Skin epidermis (tissue), 12 donors: ENCODE data around the gene TENT5C.

Experiments
- H3K27ac ChIP-seq, 21 experiments: fragments of 200-600 bp; sonication (generic) in 11 of 21; one replicate each; pipeline ENCODE4 v1.5.0; 2020; ENCODE audit warnings: mild to moderate bottlenecking in 3 of 21, inconsistent platforms in 2 of 21, moderate library complexity in 2 of 21
- H3K4me3 ChIP-seq, 7 experiments: fragments of 200-600 bp; sonication (generic) in 2 of 7; one replicate each; pipeline ENCODE4 v1.5.0; 2020; ENCODE audit warnings: inconsistent platforms in 2 of 7, mild to moderate bottlenecking in 2 of 7, moderate library complexity in 1 of 7

Gene TENT5C

DNA sequence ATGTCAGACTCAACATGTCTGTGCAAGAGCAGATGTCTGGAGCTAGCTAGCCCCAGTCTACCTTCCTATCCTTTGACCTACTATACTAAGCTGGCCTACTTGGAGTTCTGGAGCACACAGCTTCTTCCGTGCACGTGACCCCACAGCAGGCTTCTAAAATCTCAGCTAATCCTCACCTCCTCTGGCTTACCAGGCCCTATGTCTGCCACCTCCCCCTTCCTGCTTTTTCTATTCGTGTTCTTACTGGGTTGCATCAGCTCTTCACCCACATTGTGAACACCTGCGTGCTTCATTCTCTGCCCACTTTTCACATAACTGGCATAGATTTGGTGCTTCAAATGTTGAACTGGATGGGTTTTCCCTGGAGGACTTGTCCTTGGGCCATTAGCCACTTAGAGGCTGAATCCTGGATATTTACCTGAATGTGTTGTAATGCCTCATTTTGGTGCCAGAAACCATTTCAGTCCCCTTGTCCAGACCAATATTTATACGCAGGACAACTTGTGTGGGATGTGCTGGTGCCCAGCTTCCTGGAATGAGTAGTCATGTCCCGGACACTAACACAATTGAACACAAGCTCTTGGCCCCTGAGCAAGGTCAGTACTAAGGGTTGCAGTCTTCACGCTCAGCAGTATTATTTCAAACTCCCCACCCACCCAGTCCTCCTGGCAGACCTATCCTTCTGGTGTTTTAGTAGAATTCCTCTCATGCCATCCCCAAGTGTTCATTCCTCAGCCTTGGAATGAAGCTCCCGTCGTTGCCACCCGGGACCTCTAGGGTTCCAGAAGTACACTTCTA lies 24.0 kb downstream of the TENT5C start:
- Histone ChIP-seq H3K4me3 (no peak overlapping the region), H3K27ac (no peak overlapping the region)

DNA sequence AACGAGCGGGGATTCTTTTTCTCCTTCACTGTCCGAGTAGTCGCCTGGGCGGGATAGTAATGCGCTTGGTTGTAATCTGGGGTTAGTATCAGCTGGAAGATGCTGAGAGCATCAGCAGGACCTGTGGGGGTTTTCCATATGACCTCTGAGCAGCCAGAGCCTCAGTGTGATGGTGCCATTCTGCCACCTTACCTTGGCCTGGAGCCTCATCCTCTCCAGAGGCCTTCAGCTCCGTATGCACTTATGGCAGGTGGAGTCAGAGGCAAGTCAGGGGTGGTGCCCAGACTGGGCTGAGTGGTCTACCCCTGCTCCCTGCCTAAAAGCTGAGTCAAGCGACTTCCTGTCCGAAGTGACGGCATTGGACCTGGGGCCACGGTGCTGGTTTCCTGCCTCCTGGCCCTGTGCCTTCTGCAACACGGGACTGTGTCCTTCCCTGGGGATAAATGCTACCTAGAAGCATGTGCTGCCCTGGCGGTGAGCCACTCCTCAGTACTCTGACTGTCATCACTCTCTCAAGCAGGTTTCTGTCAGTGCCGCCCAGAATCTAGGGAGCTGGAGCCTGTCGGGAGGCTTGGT lies 24.7 kb downstream of the TENT5C start:
- H3K27ac ChIP-seq: no peak overlapping the region

DNA sequence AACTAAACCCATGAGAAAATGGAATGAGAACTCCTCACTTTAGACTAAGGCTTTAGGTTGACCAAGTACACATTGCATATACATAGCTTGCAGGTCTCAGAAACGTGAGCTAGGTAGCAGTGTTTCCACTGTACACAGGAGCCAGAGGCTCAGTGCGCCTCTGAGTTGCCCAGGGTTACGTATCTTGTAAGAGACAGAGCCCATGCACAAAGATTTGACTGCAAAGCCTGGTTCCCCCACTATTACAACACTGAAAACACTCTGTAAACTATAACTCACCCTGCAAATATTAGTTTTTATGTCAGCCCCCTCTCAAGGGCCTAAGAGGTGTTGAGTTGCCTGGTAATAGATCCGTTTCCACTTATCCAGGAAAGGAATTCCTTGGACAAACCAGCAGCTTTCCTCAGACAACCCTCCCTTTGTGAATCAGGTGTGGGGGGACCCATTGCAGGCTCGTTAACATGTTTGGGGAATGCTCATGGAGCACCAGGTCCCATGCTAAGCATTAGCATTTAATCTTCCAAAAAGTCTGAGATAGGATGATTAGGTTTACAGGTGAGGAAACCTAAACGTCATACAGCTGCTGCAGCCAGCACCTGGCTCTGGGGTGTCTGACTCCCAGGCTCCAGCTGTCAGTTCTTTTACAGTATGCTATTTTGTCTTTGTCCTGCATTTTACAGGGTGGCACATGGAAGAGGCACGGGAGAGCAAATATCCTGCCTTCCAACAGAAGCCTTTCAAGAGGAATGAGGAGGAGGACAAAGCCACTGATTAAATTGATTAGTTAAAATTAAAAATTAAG lies 25.7 kb downstream of the TENT5C start:
- Histone ChIP-seq H3K27ac (no peak overlapping the region), H3K4me3 (no peak overlapping the region)

More for the DNA sequence above, 24.7 kb downstream of the TENT5C start:
- H3K4me3 ChIP-seq: no peak overlapping the region

DNA sequence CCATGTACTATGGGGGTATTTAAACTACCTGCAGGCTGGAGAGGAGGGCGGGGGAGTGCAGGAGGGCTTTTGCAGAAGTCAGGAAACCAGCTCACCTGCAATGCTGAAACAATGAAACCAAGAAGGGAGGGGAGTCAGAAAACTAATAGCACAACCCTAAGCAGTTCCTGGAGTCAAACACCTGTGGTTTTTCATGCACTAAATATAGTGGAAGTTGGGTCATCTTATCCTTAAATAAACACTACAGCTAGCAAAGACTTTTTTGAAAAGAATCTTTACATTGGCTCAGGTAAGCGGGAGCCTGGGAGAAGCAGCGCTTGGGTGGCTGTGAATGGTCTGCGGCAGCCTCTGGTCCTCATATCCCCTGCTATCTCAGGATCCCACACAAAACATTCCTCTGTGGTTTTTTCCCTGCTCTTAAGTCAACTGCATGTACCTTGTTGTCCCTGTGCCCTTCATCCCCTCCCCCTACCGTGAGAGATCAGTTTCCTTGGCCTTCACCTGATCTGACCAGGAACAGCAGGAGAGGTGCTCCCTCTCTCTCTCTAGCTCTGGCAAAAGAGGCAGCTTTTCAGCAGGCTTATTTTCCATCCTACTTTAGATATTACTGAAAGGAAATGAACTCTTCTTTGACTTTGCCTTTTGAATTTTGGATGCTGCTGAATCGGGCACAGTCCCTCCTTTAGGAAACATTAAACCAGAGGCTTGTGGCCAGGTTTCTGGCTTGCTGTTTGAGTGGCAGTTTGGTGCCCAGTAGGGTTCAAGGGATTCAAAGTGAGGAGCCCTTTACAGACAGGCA lies 26.6 kb downstream of the TENT5C start:
- Histone ChIP-seq H3K27ac (peak overlapping the region in 1 of 21 experiments; percentile 49), H3K4me3 (no peak overlapping the region)

DNA sequence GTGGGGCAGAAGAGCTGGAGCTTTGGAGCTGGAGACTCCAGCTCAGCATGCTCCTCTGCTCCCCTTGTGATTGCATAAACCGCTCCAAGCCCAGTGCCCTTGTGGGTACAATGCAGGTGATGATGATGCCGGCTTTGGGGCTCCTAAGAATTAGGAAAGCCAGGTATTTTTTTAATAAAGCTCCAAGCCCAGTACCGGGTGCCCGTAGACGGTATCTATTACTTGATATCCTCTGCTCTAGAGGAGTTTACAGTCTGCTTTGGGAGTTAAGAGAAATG lies 27.2 kb downstream of the TENT5C start:
- peak overlapping the region in 1 of 21 experiments; percentile 49 for H3K27ac ChIP-seq
- no peak overlapping the region for H3K4me3 ChIP-seq

DNA sequence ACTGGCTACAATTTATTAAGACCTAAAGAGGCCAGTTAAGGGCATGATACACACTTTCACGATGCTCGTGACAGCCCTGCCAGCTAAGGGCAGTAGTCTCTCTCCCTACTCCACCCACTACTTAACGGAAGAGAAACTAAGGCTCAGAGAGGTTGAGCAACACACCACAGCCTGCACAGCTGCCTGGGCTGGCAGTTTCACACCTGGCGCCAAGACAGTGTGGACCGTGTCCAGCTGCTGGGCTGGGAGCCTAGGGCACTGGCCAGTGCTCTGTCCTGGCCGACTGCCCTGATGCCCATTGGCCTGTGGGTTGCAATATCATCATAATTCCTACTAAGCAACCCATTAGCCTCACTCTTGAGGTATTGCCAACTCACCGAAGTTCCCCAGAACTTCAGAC lies 27.6 kb downstream of the TENT5C start:
- Histone ChIP-seq H3K27ac (no peak overlapping the region), H3K4me3 (no peak overlapping the region)

DNA sequence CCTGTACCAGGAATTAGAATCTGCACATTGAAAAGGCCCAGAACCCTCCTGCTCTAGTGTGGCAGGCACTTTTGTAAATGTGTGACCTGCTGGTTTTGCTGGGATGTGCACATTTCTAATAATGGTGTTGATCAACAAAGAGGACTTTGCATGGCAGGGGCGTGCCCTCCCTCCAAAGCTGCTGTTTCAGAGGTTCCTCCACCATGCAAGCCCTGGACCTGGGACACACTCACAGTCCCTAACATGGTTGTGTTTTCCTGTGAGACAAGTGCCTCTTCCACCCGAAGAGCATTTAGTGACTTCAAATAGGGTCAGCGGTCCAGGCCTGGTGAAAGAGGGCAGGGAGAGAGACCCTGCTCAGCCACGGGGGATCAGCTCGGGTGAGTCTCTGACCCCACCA lies 28.1 kb downstream of the TENT5C start:
- Histone ChIP-seq H3K27ac (no peak overlapping the region), H3K4me3 (no peak overlapping the region)

DNA sequence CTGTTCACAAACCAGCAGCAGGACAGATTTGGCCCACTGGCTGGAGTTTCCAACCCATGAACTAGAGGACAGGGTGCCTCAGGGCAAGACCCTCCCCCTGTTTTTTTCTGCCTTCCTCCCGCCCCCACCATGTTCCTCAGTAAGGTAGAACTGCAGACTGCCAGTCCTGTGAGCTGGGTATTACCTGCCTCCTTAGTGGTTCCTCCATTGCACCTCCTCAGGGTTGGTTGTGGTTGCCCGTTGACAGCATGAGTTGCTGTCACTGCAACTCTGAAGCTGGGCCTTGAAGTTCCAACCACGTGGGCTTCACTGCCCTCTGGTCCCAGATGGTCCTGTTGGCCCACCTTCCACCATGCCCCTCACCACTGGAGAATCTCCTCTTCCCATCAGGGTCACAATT lies 28.8 kb downstream of the TENT5C start:
- no peak overlapping the region for H3K4me3 ChIP-seq
- no peak overlapping the region for H3K27ac ChIP-seq

DNA sequence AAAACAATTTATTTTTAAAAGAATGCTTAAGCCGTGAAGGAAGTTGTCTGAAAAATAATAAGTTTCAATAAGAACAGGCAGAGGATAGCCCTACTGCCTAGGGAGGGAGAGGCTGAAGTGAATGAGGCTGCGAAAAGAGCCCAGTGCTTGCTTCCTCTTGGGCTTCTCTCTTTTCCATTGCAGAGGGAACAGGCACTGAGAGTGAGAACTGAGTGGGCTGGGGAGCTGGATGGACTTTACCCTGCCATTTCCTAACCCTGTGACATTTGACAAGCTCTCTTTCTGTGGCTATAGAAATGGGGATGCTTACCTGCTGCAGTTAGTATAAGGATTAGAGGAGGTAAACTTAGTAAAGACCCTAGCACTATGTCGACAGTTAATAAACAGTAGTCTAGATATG lies 30.0 kb downstream of the TENT5C start:
- no peak overlapping the region for H3K27ac ChIP-seq

DNA sequence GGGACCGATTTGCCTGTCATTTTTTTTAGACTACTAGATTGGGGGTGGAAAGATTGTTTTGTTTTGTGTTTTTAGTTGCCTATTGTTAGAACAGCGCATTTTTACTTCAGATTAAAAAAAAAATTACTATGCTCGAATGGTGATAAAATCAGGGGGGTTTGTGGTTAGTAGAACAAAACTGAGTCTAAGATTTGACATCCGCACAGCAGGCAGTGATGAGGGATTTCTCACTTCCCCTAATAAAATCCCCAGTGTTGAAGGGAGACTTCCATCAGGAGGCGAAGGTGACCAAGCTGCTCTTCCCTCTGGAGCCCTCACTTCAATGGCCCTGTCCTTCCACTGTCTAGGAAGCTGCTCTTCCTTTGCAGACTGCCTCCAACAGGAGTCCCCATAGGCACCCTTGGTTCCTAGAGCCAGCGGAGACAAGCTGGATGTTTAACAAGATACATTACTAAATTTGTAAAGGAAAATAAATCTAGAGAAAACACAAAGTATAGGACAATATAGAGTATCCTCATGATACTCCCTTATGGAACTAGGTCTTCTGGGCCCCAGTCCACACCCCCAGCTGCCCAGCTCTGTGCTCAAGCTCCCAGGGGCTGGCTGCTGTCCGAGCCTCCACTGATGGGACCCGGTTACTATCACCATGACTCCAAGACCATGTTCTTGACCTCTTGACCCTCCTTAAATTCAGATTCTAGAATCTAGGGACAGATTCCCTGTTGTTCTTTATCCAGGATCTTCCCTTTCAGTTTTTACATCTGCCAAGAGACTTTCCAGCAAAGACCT lies 31.0 kb downstream of the TENT5C start:
- no peak overlapping the region for H3K4me3 ChIP-seq
- H3K27ac ChIP-seq: no peak overlapping the region

More for the DNA sequence above, 30.0 kb downstream of the TENT5C start:
- H3K4me3 ChIP-seq: no peak overlapping the region

DNA sequence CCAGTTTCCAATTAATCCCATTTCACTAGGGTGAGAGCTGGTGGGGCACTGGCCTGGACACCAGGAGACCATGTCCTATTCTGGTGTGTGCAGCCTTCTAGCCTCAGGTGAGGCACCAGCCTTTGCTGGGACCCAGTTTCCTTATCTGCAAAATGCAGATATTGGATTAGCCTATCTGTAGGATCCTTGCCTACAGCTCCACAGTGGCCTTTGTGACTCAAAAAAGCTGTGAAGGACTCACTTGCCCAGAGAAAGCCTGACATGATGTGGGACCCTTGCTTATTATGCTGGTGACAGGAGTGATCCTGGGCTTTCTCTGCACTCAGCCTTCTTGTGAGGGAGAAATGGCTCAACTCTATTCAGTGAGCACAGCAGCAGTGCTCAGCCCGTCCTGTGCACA lies 32.3 kb downstream of the TENT5C start:
- H3K27ac ChIP-seq: no peak overlapping the region
- no peak overlapping the region for H3K4me3 ChIP-seq

DNA sequence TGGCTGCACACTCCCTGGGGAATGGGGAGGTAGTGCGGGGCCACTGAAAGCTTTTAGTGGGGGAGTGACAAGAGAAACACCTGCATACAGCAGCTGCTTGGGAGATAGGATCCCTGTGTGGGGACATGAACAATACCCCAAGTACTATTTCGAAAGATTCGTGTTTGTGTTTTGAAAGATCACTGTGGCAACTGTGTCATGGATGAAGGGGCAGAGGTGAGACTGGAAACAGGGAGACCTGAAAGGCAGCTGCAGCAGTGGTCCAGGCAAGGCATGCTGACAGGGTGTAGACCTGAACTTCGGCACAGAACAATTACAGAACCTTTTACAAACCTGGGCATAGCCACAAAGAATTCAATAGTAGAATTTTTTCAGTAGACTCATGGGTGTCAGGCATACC lies 32.9 kb downstream of the TENT5C start:
- H3K27ac ChIP-seq: no peak overlapping the region
- H3K4me3 ChIP-seq: no peak overlapping the region

DNA sequence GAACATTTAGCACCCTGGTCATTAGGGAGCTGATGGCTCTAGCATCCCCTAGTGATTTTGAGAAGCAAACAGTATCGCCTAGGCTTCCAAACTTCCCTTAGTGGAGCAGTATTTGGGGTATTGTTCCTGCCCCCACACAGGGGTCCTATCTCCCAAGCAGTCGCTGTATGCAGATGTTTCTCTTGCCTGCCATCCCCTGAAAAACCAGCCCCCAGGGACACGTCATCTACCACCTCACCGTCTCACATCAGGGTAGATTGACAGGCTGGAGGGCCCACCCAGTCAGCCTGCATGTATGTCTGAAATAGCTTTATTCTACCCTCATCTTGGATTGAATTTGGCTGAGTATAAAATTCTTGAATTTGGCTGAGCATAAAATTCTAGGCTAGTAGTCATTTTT lies 33.9 kb downstream of the TENT5C start:
- H3K27ac ChIP-seq: no peak overlapping the region
- no peak overlapping the region for H3K4me3 ChIP-seq

DNA sequence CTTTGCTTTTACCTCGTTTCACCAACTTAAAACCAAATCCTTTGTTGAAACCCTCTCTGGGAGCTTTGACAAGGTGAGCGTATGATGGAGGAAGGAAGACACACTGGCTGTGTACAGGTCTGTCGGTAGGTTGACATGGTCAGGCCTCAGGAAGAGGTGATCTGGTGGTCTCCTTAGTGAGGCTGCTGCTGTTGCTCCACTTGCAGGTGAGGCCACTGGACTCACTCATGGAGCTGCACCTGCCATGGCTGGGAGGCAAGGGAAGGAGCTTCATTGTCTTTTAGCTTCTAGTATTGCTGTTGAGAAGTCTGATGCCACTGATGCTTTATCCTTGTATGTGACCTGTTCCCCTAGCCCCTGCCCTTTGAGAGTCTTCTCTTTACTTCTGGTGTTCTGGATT lies 35.7 kb downstream of the TENT5C start:
- H3K27ac ChIP-seq: no peak overlapping the region

DNA sequence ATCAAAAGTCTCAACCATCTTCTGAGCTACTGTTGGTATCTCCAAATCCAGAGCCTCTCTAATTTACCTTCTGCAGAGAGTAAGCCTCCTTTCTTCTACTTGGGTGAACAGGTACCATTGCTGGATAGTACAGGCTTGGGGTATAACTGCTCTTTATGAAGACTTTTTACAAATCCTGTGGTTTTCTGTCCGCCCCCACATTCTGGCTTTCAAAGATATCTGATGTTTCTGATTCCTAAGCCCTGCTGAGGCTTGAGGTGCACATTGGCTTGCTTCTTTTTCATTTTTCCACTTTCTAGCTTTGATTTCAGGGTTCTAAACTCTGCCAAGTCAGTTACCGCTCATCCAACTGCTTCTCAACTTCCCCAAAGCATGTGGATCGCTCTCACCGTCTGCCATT lies 37.1 kb downstream of the TENT5C start:
- Histone ChIP-seq H3K4me3 (no peak overlapping the region), H3K27ac (no peak overlapping the region)

More for the DNA sequence above, 35.7 kb downstream of the TENT5C start:
- no peak overlapping the region for H3K4me3 ChIP-seq

DNA sequence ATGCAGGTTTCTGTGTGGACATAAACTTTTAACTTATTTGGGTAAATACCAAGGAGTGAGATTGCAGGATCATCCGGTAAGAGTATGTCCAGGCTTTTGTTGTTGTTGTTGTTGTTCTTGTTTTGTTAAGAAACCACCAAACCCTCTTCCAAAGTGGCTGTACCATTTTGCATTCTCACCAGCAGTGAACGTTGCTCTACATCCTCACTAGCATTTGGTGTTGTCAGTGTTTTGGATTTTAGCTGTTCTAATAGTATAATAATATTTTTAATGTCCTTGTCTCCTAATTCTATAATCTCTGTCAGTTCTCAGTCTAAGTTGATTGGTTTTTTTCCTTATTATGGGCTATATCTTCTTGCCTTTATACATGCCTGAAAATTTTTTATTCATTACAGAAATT lies 37.8 kb downstream of the TENT5C start:
- Histone ChIP-seq H3K27ac (no peak overlapping the region), H3K4me3 (no peak overlapping the region)

DNA sequence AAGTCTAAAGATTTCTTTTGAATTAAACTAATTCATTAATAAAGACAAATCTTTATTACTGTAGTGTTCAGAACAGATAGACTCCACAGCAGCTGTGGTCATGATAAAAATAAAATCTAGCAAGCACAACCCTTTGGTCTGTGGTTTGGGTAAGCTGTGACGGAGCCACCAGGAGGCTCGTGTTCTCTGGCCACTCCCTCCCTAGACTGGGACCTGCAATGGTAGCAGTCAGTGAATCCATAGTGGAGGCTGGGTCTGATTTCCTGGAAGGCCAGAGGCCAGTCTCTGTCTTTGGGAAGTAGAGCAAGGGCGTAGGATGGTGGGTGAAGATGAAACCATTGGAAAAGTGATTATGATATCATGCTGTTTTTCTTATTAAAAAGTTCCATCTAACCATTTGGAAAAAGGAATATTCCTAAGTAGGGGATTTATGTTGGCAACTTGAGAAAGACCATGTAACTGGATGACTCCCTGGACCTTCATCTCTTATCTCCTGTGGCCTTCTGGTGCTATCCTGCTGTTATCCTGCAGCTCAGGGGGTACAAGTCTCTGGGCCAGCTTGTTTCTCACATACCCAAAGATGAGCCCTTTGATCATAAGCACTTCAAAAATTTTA lies 39.0 kb downstream of the TENT5C start:
- Histone ChIP-seq H3K27ac (no peak overlapping the region), H3K4me3 (no peak overlapping the region)

DNA sequence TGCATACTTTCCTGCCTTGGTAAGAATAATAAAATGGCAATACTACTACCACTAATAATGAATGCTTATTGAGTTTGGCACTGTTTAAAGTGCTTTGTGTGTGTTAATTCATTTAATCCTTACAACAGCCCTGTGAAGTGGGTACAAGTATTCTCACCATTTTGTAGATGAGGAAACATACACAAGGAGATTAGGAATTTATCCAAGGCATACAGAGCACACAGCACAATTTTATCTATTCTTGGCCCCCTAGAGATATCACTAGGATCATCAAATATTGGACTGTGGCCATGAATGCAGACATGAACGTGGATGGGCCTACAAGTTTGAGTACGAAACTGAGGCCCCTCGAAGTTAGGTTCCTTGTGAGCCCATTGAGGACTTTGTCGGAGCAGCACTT lies 39.5 kb downstream of the TENT5C start:
- no peak overlapping the region for H3K27ac ChIP-seq

More for the DNA sequence above, 39.5 kb downstream of the TENT5C start:
- no peak overlapping the region for H3K4me3 ChIP-seq
